Activated CD4-positive, alpha-beta memory T cell treated with anti-CD3 and anti-CD28 coated beads for 36 hours (primary cell): ENCODE data around the gene RHBDF1. TPM values are rescaled to one million over a fixed set of nuclear protein-coding genes. Genes with fewer than 3 reads are reported as not detected.
"Not testable (repeated sequence)": the region's sequence is repeated elsewhere in the genome, so short reads cannot be mapped to it uniquely, and the experiment has no call there.

Experiments used
- CTCF ChIA-PET: fragments of 350-600 bp; sonication (Branson Sonifier 250); formaldehyde crosslinking; loops from one replicate; lab custom pipeline; 2021; ENCODE audit warnings: antibody characterized with exemption, inconsistent platforms; lab: Charles Lee
- POLR2A ChIA-PET: fragments of 350-600 bp; sonication (Branson Sonifier 250); formaldehyde crosslinking; loops from one replicate; lab custom pipeline; 2021; ENCODE audit warnings: antibody characterized with exemption; lab: Charles Lee
- DNase-seq: peaks from one replicate; pipeline ENCODE4 v3.0.0-alpha.2; 2020
- H3K27ac Mint-ChIP-seq: one replicate; pipeline ENCODE4 v1.8.0; 2021; ENCODE audit warnings: mixed read lengths
- H3K27me3 Mint-ChIP-seq: one replicate; pipeline ENCODE4 v1.8.0; 2021; ENCODE audit warnings: mixed read lengths
- H3K36me3 Mint-ChIP-seq: one replicate; pipeline ENCODE4 v1.8.0; 2021; ENCODE audit warnings: mixed read lengths
- H3K4me1 Mint-ChIP-seq: one replicate; pipeline ENCODE4 v1.8.0; 2021; ENCODE audit warnings: low read depth, mixed read lengths
- H3K4me3 Mint-ChIP-seq: one replicate; pipeline ENCODE4 v1.8.0; 2021; ENCODE audit warnings: mild to moderate bottlenecking, mixed read lengths
- H3K9me3 Mint-ChIP-seq: one replicate; pipeline ENCODE4 v1.8.0; 2021; ENCODE audit warnings: mixed read lengths
- intact Hi-C: fragments of 100-400 bp; cut with micrococcal nuclease; formaldehyde crosslinking; loops from one replicate; pipeline ENCODE4 v1.15.1; 2023
- total RNA-seq, 2 experiments: library from RNA; stranded (reverse); gene quantifications; one replicate each; pipeline ENCODE4 v1.2.3, GENCODE V29; 2021

RHBDF1 gene
- total RNA-seq, 2 experiments from 2014 or later: 0.43 TPM; not detected in 1

DNA sequence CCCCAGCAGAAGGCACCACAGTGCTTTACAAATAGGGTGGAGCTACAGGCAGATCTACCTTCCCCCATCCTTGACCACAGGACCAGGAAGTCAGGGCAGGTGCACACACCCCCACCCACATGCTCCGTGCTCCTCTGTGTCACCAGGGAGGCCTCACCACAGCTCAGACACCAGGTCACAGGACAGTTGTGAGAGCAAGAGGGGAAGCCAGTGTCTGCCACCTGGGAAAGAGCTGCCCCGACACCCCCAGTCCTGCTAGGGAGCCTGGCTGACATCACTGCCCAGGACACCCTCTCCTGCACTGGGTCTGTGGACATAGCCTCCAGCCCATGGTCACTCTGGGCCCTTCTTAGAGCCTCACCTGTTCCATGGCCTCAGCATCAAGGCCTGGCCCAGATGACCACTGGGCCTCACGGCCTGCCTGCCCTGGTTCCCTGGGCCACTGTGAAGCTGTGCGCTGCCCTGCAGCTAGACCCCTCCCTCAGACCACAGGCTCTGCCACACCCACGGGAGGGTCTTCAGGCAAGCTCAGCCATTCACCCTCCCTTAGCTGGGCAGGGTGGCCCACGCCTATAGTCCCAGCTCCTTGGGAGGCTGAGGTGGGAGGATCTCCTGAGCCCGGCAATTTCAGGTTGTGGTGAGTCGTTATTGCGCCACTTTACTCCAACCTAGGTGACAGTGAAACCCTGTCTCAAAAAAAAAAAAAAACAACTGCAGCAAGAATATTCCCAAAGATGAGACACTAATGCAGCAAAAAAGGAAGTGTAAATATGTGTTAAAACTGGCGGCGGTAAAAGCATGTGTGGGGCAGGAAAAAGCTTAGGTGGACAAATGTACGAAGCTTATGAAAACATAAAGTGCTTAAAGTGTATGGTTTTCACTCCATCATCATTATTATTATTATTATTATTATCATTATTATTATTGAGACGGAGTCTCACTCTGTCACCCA, 33.2 kb downstream of the RHBDF1 start:
- H3K27ac Mint-ChIP-seq: no peak overlapping the region
- POLR2A ChIA-PET: interaction anchor here (1.1 kb wide), 1 partner anchor 14 kb away, joined by 5 read pairs; the partner anchor contains the start of genes POLR3K and SNRNP25
- H3K4me3 Mint-ChIP-seq: no peak overlapping the region
- no peaks in the 10 kb centered on the region for H3K27me3 Mint-ChIP-seq
- peak; percentile 68 for DNase-seq
- CTCF ChIA-PET: interaction anchor here (1.2 to 3.3 kb wide), 2 partner anchors 28 to 58 kb away, joined by 3 to 17 read pairs; no protein-coding TSS in a partner anchor
- H3K36me3 Mint-ChIP-seq: peaks cover 29% of the 10 kb centered on the region
- no peaks in the 10 kb centered on the region for H3K9me3 Mint-ChIP-seq
- intact Hi-C loops: no loop called here
- peaks cover 37% of the 10 kb centered on the region for H3K4me1 Mint-ChIP-seq

DNA sequence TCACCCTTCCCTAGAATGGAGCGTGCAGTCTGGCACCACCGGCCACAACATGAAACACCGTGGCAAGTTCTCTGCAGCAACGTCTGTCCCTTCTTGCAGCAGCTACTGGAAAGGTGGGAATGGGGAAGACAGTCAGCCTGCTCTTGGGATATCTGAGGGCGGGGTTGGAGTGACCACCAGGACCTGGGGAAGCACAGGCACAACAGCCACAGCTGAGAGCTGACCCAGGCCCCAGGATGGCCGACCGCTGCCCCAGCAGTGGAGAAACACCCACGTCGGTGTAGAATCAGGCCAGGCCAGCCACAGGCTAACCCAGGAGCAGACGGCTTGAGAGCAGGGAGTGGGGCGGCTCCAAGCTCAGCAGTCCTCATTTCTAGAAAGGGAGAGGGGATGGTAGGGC, 34.2 kb downstream of the RHBDF1 start:
- H3K9me3 Mint-ChIP-seq, DNase-seq, H3K27me3 Mint-ChIP-seq, intact Hi-C loops, H3K27ac Mint-ChIP-seq, H3K4me3 Mint-ChIP-seq: not testable (repeated sequence)
- ChIA-PET CTCF (interaction anchor here (3.3 kb wide), 1 partner anchor 59 kb away, joined by 17 read pairs; no protein-coding TSS in a partner anchor), POLR2A (interaction anchor here (1.1 kb wide), 1 partner anchor 15 kb away, joined by 5 read pairs; the partner anchor contains the start of genes POLR3K and SNRNP25)
- H3K36me3 Mint-ChIP-seq: peaks cover 23% of the 10 kb centered on the region
- H3K4me1 Mint-ChIP-seq: peaks cover 35% of the 10 kb centered on the region

DNA sequence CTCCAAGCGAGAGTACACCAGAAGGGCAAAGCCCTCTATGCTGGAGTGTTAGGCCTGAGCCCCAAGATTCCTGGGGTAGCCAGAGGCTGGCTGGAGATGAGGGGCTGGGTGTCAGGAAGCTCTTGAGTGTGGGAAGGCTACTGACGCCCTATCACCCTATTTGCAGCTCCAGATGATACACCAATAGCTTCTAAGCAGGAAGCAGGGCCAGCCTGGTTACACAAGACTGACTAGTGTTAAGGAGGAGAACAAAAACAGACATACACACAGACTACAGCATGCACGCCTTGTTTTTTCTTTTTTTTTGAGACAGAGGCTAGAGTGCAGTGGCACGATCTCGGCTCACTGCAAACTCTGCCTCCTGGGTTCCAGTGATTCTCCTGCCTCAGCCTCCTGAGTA, 34.9 kb downstream of the RHBDF1 start:
- intact Hi-C loops: no loop called here
- Mint-ChIP-seq H3K4me1 (peaks cover 28% of the 10 kb centered on the region), H3K27ac (no peak overlapping the region), H3K9me3 (no peaks in the 10 kb centered on the region), H3K4me3 (no peak overlapping the region), H3K27me3 (no peaks in the 10 kb centered on the region), H3K36me3 (peaks cover 20% of the 10 kb centered on the region)
- CTCF ChIA-PET: interaction anchor here (3.3 kb wide), 1 partner anchor 60 kb away, joined by 17 read pairs; no protein-coding TSS in a partner anchor
- POLR2A ChIA-PET: no interaction called here
- no peak for DNase-seq

DNA sequence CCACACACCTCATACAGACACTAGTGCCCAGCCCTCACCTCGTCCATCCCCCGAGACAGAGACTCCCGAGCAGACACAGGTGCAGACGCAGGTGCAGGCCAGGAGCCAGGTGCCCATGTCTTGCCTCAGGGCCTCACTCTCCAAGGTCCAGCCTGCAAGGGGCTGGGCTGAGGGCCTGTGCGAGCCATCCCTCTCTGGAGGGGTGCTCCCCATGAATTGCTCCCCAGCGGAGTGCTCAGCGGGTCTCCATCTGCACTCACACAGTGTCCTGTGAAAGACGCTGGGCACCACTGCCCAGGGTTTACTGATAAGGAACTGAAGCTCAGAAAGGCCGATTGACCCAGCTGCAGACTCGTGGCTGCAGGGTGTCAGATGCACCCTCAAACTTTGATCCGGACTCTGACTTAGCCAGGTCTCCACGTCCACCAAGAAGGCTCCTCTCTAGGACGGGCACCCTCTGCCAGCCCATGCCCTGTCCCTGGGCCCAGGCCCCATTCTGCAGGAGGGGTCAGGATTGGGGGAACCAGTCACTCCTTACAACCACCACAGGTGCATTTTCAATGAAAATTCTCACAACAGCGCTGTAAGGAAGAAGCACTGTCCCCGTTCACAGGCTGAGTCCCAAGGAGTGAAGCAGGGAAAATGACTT, 36.0 kb downstream of the RHBDF1 start:
- ChIA-PET POLR2A (no interaction called here), CTCF (no interaction called here)
- H3K4me3 Mint-ChIP-seq: no peak overlapping the region
- DNase-seq: no peak
- no peak overlapping the region for H3K27ac Mint-ChIP-seq
- H3K36me3 Mint-ChIP-seq: peaks cover 12% of the 10 kb centered on the region
- H3K4me1 Mint-ChIP-seq: peaks cover 20% of the 10 kb centered on the region
- H3K27me3 Mint-ChIP-seq: no peaks in the 10 kb centered on the region
- intact Hi-C loops: no loop called here
- no peaks in the 10 kb centered on the region for H3K9me3 Mint-ChIP-seq

DNA sequence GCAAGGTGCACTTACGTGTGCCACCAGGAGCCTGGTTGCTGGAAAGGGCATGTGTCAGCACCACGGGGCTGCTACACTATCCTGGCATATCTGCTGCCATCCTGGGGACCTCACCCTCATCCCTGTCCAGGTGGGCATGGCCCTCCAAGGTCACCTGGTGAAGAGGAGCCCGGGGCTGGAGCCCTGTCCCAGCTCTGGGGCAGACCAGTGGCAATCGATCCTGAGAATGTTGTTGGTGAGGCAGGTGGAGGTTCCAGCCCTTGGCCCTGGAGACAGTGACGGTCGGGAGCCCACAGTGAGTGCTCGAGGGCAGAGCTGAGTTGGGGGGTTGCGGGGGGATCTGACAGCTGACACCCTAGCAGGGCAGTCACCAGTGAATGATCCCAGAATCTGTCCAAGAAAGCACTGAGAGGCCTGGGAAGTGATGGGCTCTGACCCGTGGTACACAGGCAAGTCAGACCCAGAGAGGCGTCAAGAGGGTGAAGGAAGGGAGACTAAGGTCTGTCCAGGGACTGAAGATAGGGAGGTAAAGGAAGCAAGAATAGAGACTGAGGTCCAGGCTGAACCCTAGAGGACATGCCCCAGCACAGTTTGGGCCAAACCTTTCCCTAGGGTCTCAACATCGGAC, 36.6 kb downstream of the RHBDF1 start:
- Mint-ChIP-seq H3K27me3 (no peaks in the 10 kb centered on the region), H3K27ac (no peak overlapping the region), H3K9me3 (no peaks in the 10 kb centered on the region), H3K4me1 (peaks cover 17% of the 10 kb centered on the region), H3K36me3 (peaks cover 12% of the 10 kb centered on the region), H3K4me3 (no peak overlapping the region)
- ChIA-PET CTCF (no interaction called here), POLR2A (no interaction called here)
- intact Hi-C loops: no loop called here
- DNase-seq: no peak

DNA sequence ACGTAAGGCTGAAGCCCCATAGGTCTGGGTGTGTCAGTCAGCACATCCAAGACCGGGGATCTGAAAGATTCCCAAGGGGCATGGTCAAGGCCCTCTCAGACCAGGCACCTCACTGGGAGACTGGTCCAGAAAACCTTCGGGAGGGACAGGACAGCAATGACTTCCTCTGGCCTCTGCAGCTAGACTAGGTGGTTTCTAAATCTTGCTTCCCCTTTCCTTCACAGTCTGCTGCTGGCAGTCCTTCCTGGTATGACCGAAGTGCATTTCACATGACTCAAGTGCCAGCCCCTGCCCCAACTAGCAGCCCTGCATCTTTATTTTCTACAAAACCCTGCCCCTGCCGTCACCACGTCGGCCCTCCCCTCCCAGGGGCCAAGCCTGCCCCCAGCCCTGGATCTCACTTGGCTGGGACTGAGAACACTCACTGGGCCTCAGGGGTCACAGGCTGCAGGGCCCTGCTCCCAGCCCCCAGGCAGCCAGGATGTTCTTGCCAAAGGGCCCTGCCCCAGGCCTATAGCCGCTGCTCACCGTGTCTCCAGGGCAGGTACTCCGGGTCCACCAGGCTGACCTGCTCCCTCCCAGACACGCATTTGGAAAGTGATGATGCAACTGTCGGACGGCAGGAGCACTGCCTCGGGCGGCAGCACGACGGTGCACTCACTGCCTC, 37.3 kb downstream of the RHBDF1 start:
- Mint-ChIP-seq H3K27me3 (no peaks in the 10 kb centered on the region), H3K4me1 (peaks cover 16% of the 10 kb centered on the region), H3K9me3 (no peaks in the 10 kb centered on the region), H3K4me3 (no peak overlapping the region), H3K27ac (no peak overlapping the region), H3K36me3 (peaks cover 12% of the 10 kb centered on the region)
- intact Hi-C loops: no loop called here
- CTCF ChIA-PET: no interaction called here
- DNase-seq: no peak
- POLR2A ChIA-PET: interaction anchor here (0.6 kb wide), 1 partner anchor 172 kb away, joined by 3 read pairs; no protein-coding TSS in a partner anchor

DNA sequence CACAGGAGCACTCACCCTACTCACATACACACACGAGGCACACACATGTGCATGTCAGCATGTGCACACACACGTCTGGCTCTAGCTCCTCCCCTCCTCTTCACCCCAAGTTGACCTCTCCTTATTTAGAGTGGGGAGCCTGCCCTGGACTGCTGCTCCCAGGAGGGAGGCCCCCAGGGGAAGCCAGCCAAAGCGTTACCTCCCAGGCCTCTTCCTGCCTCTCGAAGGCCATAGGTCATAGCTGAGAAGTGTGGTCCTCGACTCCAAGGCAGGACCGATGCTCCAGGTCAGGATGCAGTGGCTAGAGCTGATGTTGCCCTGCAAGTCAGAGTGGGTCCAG, 37.8 kb downstream of the RHBDF1 start:
- Mint-ChIP-seq H3K4me1 (peaks cover 12% of the 10 kb centered on the region), H3K27ac (no peak overlapping the region), H3K27me3 (no peaks in the 10 kb centered on the region), H3K4me3 (no peak overlapping the region), H3K36me3 (peaks cover 8% of the 10 kb centered on the region), H3K9me3 (no peaks in the 10 kb centered on the region)
- intact Hi-C loops: no loop called here
- ChIA-PET CTCF (no interaction called here), POLR2A (interaction anchor here (0.6 kb wide), 1 partner anchor 172 kb away, joined by 3 read pairs; no protein-coding TSS in a partner anchor)
- DNase-seq: no peak

DNA sequence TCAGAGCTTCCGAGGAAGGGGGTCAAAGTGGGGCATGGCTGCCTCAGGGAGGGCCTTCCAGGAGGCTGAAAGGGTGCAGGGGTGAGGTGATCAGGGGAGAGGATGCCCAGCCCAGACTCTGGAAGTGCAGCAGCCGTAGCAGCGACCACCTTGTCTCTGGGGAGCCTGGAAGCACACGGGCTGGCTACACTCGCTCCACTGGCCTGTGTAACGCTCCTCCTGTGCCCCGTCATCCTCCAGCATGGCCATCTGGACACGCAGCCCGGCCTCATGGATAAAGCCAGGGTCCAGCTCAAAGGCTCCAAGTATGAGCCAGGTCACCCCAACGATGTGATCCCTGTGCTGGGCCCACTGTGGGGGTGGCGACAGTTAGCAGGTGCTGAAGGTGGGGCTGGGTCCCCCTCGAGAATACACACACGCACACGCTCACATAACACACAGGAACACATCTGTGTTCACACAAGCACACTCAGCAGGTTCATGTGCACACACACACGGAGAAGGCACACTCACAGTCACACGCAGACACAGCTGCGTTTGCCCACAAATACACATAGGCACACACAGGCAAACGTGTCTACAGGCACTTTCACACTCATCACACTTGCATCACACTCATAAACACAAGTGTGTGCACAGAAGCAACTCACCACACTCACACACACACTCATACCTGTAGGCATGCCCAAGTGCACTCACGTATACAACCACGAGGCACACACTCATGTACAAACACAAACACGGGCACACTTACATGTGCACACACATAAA, 38.4 kb downstream of the RHBDF1 start:
- no peak overlapping the region for H3K27ac Mint-ChIP-seq
- no peaks in the 10 kb centered on the region for H3K9me3 Mint-ChIP-seq
- no peak for DNase-seq
- peaks cover 7% of the 10 kb centered on the region for H3K4me1 Mint-ChIP-seq
- CTCF ChIA-PET: no interaction called here
- H3K27me3 Mint-ChIP-seq: no peaks in the 10 kb centered on the region
- no peak overlapping the region for H3K4me3 Mint-ChIP-seq
- H3K36me3 Mint-ChIP-seq: peaks cover 6% of the 10 kb centered on the region
- POLR2A ChIA-PET: interaction anchor here (0.6 kb wide), 1 partner anchor 173 kb away, joined by 3 read pairs; no protein-coding TSS in a partner anchor
- intact Hi-C loops: no loop called here

DNA sequence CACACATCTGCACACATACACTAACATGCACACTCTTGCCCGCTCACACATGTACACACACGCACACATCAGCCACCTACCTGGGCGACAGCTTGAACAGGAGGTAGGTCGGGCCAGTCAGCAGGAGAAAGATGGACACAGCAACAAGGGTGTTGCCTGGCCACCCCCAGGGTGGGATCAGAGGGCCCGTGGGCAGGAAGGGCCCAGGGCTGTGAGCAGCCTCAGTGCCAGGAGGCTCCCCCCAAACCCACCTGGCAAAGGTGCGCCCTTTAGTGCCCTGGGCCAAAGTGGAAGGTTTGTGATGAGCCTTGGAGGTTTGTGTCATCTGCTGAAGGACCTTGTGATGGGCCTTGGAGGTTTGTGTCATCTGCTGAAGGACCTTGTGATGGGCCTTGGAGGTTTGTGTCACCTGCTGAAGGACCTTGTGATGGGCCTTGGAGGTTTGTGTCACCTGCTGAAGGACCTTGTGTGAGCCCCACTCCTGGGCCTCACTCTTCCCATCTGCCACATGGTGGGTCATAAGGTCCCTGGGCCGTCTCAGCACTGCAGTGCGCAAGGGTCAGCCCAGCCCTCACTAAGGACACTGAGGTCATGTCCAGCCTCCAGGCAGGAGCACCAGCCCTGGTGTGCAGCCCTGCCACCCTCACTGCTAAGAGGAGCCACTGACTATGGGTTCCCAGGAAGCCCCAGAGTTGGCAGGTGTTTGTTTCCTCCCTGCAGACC, 39.1 kb downstream of the RHBDF1 start:
- intact Hi-C loops, POLR2A ChIA-PET, H3K4me3 Mint-ChIP-seq, H3K9me3 Mint-ChIP-seq, H3K36me3 Mint-ChIP-seq, DNase-seq, H3K27ac Mint-ChIP-seq, CTCF ChIA-PET, H3K4me1 Mint-ChIP-seq, H3K27me3 Mint-ChIP-seq: not testable (repeated sequence)

DNA sequence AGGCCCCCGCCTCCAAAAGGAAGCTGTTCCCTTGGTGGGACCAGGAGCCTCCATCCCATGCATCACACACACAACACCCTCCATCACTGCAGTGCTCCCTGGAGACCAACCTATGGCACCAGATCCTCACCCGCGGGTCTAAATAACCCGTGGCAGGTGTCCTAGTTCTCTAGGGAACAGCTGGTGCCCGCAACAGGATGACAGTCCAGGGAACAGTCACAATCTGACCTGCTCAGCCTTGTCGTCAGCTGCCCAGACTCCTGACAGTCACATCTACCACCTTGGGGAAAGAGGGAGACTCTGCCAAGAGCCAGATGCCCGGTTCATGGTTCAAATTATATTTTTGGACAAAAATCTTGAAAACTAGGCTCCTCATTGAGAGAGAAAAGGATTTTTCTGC, 41.8 kb downstream of the RHBDF1 start:
- H3K36me3 Mint-ChIP-seq, H3K27me3 Mint-ChIP-seq, H3K27ac Mint-ChIP-seq, POLR2A ChIA-PET, H3K4me3 Mint-ChIP-seq, CTCF ChIA-PET, H3K4me1 Mint-ChIP-seq, DNase-seq, H3K9me3 Mint-ChIP-seq, intact Hi-C loops: not testable (repeated sequence)
